Measurements from ENCODE around the gene DIAPH2.

Gene DIAPH2

GRCh38 chrX:97189668-97190067, 505.0 kb downstream of the DIAPH2 start:
- DNase-seq (ENCODE audit: low spot score), result no peak

GRCh38 chrX:97199501-97199900, 514.9 kb downstream of the DIAPH2 start:
- no peak for DNase-seq (ENCODE audit: low spot score)

GRCh38 chrX:97200454-97200853, 515.8 kb downstream of the DIAPH2 start:
- DNase-seq (ENCODE audit: low spot score), result no peak

- DNase-seq (ENCODE audit: low spot score), result no peak
Measured at GRCh38 chrX:97210501-97210900, 525.9 kb downstream of the DIAPH2 start.

- DNase-seq (ENCODE audit: low spot score), result no peak
Measured at GRCh38 chrX:97211070-97211469, 526.4 kb downstream of the DIAPH2 start.

GRCh38 chrX:97215186-97215585, 530.5 kb downstream of the DIAPH2 start:
- DNase-seq (ENCODE audit: low spot score), result no peak

GRCh38 chrX:97224148-97224547, 539.5 kb downstream of the DIAPH2 start:
- DNase-seq (ENCODE audit: low spot score), result no peak

- DNase-seq (ENCODE audit: low spot score), result no peak
Measured at GRCh38 chrX:97229318-97229717, 544.7 kb downstream of the DIAPH2 start.

GRCh38 chrX:97230948-97231347, 546.3 kb downstream of the DIAPH2 start:
- no peak for DNase-seq (ENCODE audit: low spot score)

- DNase-seq (ENCODE audit: low spot score), result no peak
Measured at GRCh38 chrX:97234471-97235081, 549.9 kb downstream of the DIAPH2 start.

GRCh38 chrX:97238632-97239031, 554.0 kb downstream of the DIAPH2 start:
- no peak for DNase-seq (ENCODE audit: low spot score)

GRCh38 chrX:97252111-97252510, 567.5 kb downstream of the DIAPH2 start:
- no peak for DNase-seq (ENCODE audit: low spot score)

- DNase-seq (ENCODE audit: low spot score), result no peak
Measured at GRCh38 chrX:97260679-97261078, 576.0 kb downstream of the DIAPH2 start.

GRCh38 chrX:97266406-97267121, 581.9 kb downstream of the DIAPH2 start:
- no peak for DNase-seq (ENCODE audit: low spot score)

- no peak for DNase-seq (ENCODE audit: low spot score)
Measured at GRCh38 chrX:97267396-97268181, 582.9 kb downstream of the DIAPH2 start.

- DNase-seq (ENCODE audit: low spot score), result no peak
Measured at GRCh38 chrX:97268182-97268680, 583.6 kb downstream of the DIAPH2 start.

GRCh38 chrX:97284531-97284930, 599.9 kb downstream of the DIAPH2 start:
- DNase-seq (ENCODE audit: low spot score), result no peak

- DNase-seq (ENCODE audit: low spot score), result no peak
Measured at GRCh38 chrX:97290199-97290598, 605.6 kb downstream of the DIAPH2 start.

- no peak for DNase-seq (ENCODE audit: low spot score)
Measured at GRCh38 chrX:97294041-97294440, 609.4 kb downstream of the DIAPH2 start.

- no peak for DNase-seq (ENCODE audit: low spot score)
Measured at GRCh38 chrX:97295954-97296353, 611.3 kb downstream of the DIAPH2 start.

GRCh38 chrX:97306771-97307470, 622.3 kb downstream of the DIAPH2 start:
- no peak for DNase-seq (ENCODE audit: low spot score)

GRCh38 chrX:97308171-97308570, 623.5 kb downstream of the DIAPH2 start:
- DNase-seq (ENCODE audit: low spot score), result no peak
